HCT116 (cell line): ENCODE measurements around the gene WWTR1.

Source experiments
- CTCF ChIP-seq, 3 experiments: fragments of 200-600 bp in 1 of 3; sonication (generic) in 1 of 3; IDR thresholded peaks in 2 of 3; conservative IDR thresholded peaks in 1 of 3; 2 replicates each; pipeline ENCODE4 v1.5.1; 2012 to 2017; ENCODE audit warnings: low read depth in 2 of 3, low read length in 2 of 3, antibody characterized with exemption in 1 of 3, borderline replicate concordance in 1 of 3, control low read depth in 1 of 3, mild to moderate bottlenecking in 1 of 3, mixed read lengths in 1 of 3, mixed run types in 1 of 3, moderate library complexity in 1 of 3; ENCODE audit not compliant: insufficient read depth in 1 of 3
- EZH2 ChIP-seq: fragments of 200-600 bp; sonication (generic); IDR thresholded peaks from 2 replicates; pipeline ENCODE4 v1.6.1; 2017; ENCODE audit warnings: antibody characterized with exemption, mixed run types
- EZH2phosphoT487 ChIP-seq: fragments of 200-600 bp; IDR thresholded peaks from 2 replicates; pipeline ENCODE4 v1.6.1; 2018; ENCODE audit warnings: antibody characterized with exemption, borderline replicate concordance
- FOSL1 ChIP-seq: IDR thresholded peaks from 2 replicates; pipeline ENCODE4 v1.6.1; 2012; ENCODE audit warnings: low read depth
- RAD21 ChIP-seq: IDR thresholded peaks from 2 replicates; pipeline ENCODE4 v1.6.1; 2012; ENCODE audit warnings: low read depth, mild to moderate bottlenecking
- REST ChIP-seq: IDR thresholded peaks from 2 replicates; pipeline ENCODE4 v1.6.1; 2012; ENCODE audit warnings: low read depth

- TF ChIP-seq FOSL1 (no peak), CTCF (IDR thresholded peaks at IDR 0.05 in 2 of 3, conservative IDR thresholded peaks at IDR 0.05 in 1 of 3; ENCODE audit: borderline replicate concordance in 1 of 3, insufficient read depth in 1 of 3, low read depth in 2 of 3, low read length in 2 of 3) (no peak), EZH2phosphoT487 (no peak), EZH2 (no peak), RAD21 (no peak), REST (no peak)
Observed at GRCh38 chr3:149590691-149591441, 67.0 kb downstream of the WWTR1 start.
